Left cardiac atrium (tissue), 4 donors: ENCODE measurements around the gene PIR. TPM values are rescaled to one million over a fixed set of nuclear protein-coding genes. Genes with fewer than 3 reads are reported as not detected.

Experiments
- ATAC-seq, 2 donors: fragments of 200-7000 bp; cut with Tn5 transposase; one replicate each; pipeline ENCODE4 v1.9.1; 2020; ENCODE audit warnings: mild to moderate bottlenecking in 2 of 2, moderate library complexity in 2 of 2
- DNase-seq: peaks from one replicate; pipeline ENCODE4 v3.0.0-alpha.2; 2020
- intact Hi-C, 2 donors: fragments of 100-400 bp; cut with DNase I; formaldehyde crosslinking; loops; one replicate each; pipeline versions ENCODE4 v1.14.1 to v1.15.1; 2022 to 2023
- total RNA-seq, 2 donors: library from RNA; stranded (reverse); fragmentation: NEBNext Ultra II Directional; extraction: Animal tissue kit (Norgen Biotek cat#: 25700); gene quantifications; one replicate each; pipeline ENCODE4 v1.2.1, GENCODE V29; 2021
- donor health status: DM: no; HTN: yes; CAD: no.
- donor health status: DM: no; HTN: yes; CAD: no; lungs with severe emphysema.
- donor health status: DM: yes; HTN: yes; CAD: no.
- donor health status: Dilated cardiomyopathy.

The PIR gene
- total RNA-seq, 2 donors from 2014 or later: 8.7 to 14.8 TPM

DNA sequence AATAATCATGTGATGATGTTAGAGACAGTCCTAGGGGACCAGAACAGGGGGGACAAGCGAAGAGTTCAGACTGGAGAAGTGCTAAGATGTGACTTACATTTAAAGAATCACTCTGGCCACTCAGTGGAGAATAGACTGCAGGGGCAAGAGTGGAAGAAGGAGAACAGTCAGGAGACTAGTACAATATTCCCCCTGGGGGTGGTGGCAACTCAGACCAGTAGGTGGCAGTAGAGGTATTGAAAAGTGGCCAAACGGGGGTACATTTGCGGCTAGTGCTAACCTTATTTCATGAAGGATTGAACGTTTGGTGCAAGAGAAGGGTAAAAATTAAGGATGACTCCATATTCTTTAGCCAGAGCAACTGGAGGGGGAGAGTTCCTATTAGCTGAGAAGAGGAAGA is 4.7 kb upstream of the PIR start:
- intact Hi-C loops: no loop called here

DNA sequence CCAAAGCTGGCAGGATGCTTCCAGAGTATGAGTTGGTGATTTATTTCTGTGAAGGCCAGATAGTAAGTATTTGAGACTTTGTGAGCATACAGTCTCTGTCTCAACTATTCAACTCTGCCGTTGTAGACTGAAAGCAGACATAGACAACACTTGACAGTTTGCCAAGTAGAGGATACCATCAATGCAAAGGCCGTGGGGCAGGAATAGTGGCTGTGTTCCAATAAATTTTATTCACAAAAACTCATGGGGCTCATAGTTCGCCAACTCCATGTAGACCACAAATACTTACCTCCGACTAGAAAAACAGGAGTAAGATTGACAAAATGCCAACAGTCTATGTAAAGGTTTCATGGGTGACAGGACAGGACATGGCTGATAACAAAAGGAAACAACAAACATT is 3.7 kb upstream of the PIR start:
- no peak for ATAC-seq
- intact Hi-C loops: no loop called here

More for the DNA sequence above, 4.7 kb upstream of the PIR start:
- DNase-seq (peak; percentile 33), ATAC-seq (peak in 1 of 2 donors; percentile 24)

DNA sequence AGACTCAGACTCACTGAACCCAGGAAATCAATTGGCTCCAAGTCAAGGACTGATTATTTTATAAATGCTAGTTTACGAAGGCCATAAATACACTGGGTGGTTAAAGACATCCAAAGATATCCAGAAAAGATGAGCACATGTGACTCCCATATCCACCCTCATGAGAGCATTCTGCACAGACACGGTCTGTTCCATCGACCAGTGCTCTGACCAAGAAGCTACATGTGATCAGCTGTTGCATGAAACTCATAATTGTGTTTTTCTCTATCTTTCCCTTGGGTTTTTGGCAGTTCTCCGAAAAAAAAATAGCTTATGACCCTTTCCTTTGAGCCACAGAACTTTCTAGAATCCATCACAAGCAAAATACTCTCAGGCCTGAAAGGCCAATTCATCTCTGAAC is 2.7 kb upstream of the PIR start:
- DNase-seq (no peak), ATAC-seq (no peak)
- intact Hi-C loops: loop anchor here in 1 of 2 donors (2.0 kb wide), 1 partner anchor 69 kb away; no protein-coding TSS in a partner anchor

More for the DNA sequence above, 3.7 kb upstream of the PIR start:
- DNase-seq: no peak

DNA sequence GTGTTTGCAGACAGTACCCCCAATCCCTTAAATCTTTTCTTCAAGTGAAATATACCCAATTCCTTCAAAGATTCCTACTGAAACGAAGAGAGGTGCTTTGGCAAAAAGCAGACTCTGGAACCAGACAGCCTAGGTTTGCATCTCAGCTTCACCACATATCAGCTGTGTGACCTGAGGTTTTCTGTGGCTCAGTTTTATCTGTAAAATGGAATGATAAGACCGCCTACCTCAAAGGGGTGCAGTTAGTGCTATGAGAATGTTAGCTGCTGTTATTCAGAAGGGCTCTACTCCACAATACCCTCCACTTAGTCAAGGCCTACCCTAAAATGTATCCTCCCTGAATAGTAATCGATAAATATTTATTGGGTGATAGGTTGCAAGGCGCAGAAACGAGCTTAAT is 664 bp downstream of the PIR start:
- intact Hi-C loops: no loop called here
- DNase-seq: no peak
- peak in 1 of 2 donors; percentile 8 for ATAC-seq

DNA sequence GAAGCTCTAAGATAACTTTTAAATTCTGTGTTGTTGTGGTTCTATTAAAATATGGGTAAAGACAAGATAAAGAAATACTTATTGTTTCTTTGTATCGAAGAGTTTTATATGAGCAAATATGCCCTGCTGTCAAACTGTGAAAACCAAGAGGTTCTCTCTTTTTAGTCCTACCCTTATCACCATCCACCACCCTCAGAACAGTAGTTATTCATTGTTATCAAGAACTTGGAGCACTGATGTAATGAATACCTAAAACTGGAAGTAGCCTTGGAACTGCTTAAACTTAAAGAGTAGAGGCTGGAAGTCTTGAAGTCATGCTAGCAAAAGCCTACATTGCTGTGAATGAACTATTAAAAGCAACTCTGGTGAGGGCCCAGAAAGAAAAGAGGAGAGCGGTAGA is 9.2 kb downstream of the PIR start:
- intact Hi-C loops: no loop called here

DNA sequence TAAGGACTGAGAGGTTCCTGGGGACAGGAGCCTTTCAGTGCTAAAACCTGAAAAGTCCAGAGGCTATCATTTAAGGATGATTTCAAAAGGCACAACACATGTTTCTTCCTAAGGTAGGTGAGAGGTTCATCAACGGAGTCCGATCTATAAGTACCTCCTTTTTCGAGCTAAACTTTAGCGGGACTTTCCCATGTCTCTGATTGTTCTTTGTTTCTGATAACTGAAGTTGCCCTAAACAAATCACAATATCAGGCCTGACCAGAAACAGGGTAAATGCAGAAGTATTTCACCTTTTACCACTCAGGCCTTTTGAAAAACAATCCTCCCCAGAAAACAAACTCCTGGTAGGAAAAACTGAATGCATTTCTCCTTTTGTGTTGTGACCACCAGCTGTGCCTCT is 17.6 kb downstream of the PIR start:
- DNase-seq: no peak
- ATAC-seq: no peak
- intact Hi-C loops: no loop called here

More for the DNA sequence above, 9.2 kb downstream of the PIR start:
- DNase-seq (no peak), ATAC-seq (no peak)

DNA sequence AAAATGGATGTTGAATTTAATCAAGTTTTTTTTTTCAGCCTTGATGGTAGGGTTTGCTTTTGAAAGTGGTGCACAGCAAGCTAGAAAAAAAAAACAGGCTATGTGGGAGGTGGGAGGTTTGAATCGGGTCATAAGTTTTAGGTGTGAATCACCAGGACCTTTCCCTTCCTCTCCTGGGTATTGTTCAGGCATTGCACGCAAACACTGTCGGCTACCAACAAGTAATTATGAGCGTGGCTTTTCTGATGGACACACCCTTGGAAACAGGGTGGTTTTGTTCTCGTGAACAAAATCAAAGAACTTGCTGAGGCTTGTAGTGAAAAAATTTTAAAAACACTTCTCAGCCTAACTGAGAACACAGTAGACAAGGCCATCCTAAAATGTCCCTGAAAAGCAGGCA is 18.1 kb downstream of the PIR start:
- intact Hi-C loops: no loop called here
- DNase-seq (no peak), ATAC-seq (no peak)

DNA sequence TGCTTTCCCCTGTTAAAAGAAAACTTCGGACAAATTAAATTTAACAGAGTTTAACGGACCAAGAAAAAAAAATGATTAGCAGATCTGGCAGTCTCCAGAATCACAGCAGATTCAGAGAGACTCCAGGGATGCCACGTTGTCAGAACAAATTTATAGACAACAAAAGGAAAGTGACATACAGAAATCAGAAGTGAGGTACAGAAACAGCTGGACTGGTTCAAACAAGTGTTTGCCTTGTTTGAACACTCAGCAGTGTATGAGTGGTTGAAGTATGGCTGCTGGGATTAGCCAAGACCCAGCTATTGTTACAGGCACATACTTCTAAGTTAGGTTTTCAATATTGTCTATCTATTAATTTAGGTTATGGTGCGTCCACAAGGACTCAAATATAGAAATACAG is 19.1 kb downstream of the PIR start:
- no peak for ATAC-seq
- intact Hi-C loops: no loop called here
- no peak for DNase-seq

DNA sequence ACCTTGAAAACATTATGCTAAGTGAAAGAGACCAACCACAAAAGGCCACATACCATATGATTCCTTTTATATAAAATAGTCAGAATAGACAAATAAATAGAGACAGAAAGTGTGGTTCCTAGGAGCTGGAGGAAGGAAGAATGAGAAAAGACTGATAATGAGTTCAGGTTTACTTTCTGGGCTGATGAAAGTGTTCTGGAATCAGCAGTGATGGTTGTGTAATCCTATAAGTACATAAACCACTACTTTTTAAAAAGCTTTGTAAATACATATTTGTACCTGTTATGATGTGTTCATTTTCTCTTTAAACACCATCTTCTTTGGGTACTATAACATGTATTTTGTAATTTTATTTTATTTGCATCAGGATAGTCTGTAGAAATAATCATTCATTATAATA is 20.6 kb downstream of the PIR start:
- DNase-seq: no peak
- intact Hi-C loops: no loop called here
- ATAC-seq: no peak

DNA sequence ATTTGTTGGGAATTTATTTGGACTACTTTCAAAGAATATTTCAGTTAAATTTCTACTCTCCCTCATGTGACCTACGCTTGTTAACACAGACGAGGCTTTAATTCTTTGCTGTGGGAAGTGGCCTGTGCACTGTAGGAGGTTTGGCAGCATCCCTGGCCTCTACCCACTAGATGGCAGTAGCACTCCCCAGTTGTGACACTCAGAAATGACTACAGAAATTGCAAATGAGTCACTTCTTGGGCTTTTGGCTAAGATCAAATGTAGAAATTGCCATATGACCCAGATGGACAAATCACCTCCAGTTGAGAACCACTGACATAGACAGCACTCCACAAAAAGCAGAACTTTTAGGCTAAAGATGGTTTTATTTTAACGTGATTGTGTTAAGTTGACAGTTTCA is 22.1 kb downstream of the PIR start:
- peak; percentile 70 to 71 for ATAC-seq
- peak; percentile 51 for DNase-seq
- intact Hi-C loops: no loop called here

DNA sequence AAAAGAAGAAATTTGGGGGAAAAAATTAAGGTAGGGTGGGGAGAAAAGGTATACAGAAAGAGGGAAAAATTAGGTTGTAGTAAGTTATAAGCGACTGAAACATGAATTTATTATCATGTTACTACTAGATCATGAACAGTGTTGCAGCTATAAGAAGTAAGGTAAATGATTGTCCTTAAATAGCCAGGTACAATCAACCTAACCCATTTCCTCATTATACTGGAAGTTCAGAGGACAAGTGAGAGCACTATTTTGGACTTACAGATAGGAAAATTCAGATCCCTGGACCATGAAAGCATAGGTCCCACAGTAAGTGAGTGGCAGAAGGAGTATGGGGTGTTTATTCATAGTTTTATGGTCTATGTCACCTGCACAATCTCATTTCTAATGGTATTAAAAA is 23.5 kb downstream of the PIR start:
- intact Hi-C loops: loop anchor here (5.0 kb wide), 2 partner anchors 122 to 172 kb away; no protein-coding TSS in a partner anchor
- ATAC-seq (no peak), DNase-seq (no peak)

DNA sequence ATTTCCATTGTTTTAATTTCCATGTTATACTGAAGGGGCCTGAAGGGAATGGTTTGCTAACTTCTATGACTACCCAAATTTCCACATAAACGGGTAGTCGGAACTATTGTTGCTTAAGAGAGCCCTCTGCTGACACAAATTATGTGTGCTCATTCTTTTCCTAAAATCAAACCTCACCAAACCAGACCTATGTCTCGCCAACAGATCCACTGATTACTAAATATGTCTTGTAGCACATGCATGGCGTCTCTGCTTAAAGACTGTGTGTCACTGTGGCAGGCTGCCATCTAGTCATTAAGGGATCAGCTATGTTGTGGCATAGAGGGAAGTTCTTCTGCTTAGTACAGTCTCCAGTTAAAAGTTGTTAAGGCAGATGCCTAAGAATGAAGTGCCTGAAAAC is 25.1 kb downstream of the PIR start:
- DNase-seq (no peak), ATAC-seq (peak; percentile 73)
- intact Hi-C loops: loop anchor here (5.0 kb wide), 2 partner anchors 121 to 171 kb away; no protein-coding TSS in a partner anchor

DNA sequence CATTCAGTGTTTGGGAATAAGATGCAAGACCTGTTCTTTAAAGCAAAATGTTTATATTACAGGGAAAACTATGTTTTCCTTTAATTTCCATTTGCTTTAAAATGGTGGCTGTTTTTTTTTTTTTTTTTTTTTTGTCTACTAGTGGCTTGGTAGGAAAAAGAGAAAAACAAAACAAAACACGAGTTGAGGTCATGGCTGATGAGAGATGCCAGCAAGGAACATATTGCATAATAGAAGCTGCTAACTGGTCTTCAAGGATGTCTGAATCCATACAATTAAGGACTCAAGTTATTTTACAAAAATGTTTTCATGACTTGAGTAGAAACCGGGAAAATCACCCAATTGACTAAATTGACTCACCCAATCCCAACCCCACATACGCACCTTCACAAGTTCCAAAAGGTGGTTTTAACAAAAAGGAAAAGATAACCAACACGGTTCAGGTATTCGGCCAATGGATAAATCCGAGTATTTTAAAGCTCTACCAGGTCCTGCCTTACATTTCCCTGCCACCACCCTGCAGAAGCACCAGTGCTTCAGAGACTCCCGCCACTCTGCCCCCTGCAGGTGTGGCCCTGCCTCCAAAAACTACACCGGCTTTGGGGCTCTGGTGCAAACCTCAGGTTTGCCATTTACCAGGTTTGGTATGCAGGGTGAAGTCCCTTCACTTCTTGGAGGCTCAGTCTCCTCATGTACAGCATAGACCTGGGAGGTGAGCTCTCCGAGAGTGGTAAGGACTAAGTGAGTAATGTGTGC is 27.1 kb downstream of the PIR start:
- intact Hi-C loops: loop anchor here (2.0 to 5.0 kb wide), 3 partner anchors 117 to 169 kb away; no protein-coding TSS in a partner anchor
- DNase-seq: no peak
- ATAC-seq: no peak

DNA sequence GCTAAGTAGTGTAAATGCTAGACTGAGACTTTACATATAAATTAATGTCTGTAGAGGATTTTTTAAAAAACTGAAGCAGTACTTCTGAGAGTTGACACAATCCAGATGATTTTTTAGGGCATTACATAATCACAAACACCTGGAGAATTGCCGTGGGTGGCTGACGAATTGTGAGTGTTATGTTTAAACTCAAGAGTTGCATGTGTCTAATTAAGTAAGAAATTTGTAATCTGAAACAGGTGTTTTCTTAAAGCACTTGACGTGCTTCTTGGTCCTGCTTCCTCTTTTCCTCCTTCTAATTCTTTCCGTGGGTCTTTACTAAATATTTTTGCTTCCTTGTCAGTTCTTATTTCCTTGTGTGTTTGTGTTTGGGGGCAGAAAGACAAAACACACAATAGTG is 27.8 kb downstream of the PIR start:
- ATAC-seq (no peak), DNase-seq (no peak)
- intact Hi-C loops: loop anchor here (5.0 kb wide), 2 partner anchors 118 to 168 kb away; no protein-coding TSS in a partner anchor

DNA sequence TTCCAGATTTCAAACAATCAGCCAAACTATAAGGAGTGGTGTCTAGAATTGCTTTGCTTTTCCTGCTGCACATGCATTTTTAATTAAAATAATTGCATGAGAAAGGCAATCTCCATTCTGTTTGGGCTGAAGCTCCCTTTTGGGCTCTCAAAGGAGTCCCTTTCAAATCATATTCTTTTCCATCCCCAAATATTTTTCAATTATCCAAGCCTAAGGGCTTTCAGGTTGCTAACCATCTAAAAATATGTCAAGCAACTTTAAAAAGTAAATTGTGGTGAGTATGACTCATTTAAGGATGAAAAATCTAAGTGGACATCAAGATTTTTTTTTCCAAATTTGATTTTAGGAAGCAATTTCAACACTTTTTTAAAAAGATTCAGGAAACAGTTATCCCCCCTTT is 28.4 kb downstream of the PIR start:
- intact Hi-C loops: loop anchor here (5.0 kb wide), 2 partner anchors 117 to 167 kb away; no protein-coding TSS in a partner anchor

DNA sequence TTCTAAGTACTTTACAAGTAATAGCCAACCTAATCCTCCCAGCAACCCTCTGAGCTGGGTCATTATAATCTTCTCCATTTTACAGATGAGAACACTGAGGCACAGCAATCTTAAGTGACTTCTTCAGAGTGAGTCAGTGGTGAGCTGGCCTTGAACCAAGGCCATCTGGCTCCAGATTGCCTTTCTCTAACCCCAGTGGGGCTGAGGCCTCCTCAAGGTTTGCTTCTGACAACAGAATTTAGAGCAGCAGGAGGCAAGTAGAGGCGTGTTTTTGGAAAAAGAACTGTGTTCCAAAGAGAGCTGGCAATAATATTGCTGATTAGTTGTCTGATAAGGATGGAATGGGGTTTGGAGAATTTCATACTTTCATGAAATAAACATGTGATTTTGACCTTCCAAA is 41.2 kb downstream of the PIR start:
- intact Hi-C loops: no loop called here
- DNase-seq (peak; percentile 26), ATAC-seq (peak in 1 of 2 donors; percentile 38)

More for the DNA sequence above, 28.4 kb downstream of the PIR start:
- ATAC-seq (no peak), DNase-seq (no peak)

DNA sequence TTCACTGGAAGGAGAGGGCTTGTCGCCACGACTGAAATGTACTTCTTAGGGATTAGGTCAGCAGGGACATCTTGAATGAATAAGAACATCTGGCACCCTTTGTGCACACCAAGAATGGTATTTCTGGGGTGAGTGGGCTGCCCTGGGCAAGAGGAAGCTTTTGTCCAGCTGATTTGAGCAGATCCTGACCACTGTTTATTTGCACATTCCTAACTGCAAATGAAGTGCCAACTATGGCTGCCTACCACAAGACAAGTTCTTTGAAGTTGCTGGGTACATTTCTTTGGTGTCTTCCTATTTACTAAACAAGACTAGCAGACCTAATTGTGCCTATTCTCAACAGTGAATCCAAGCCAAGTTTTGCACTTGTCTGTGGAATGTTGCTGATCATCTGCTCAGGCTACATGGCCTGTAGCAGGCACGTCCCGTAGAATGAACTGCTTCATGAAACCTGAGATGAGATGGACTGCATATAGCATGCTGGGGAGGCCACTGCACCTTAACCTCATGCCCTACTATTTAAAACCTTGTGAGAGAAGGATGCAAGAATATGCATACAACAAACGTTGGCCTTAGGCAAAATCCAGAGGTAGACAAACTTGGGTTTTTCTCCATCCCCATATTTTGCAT is 45.0 kb downstream of the PIR start:
- DNase-seq (no peak), ATAC-seq (no peak)
- intact Hi-C loops: no loop called here

DNA sequence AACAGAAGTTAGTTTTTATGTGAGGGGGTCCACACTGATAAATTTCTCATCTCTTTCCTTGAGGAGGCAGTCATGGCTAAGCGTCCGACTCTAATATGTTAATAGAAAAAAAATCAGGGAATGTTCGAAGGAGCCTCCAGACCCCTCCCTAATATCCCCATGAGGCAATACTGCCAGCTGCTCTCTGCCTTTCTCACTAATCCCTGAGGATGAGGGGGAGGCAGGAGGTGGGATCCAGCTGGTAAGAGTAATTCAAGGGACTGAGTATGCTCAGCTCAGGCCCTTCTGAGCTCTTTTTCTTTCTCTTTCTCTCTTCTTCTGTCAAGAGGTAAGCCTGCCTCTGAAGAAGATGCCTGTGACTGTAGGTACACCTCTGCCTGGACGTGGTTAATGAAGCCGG is 51.7 kb downstream of the PIR start:
- peak in 1 of 2 donors; percentile 49 for ATAC-seq
- intact Hi-C loops: no loop called here
- no peak for DNase-seq

DNA sequence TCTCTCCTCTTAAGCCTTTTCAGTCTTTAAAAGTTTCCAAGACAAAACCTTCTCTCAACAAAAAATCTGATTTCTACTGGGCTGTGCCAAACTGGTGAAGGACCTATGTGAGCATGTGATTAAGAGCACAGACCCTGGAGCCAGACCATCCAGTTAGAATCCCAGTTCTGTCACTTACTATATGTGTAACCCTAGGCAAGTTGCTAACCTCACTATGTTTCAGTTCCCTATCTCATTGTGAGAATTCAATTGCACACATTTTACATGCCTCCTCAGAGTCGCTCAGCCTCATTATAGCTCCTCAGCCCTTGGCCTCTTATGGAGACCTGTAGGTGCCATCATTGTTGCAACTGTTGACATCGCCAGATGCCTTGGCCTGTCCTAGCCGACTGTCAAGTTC is 54.8 kb downstream of the PIR start:
- intact Hi-C loops: no loop called here
- DNase-seq (no peak), ATAC-seq (no peak)

DNA sequence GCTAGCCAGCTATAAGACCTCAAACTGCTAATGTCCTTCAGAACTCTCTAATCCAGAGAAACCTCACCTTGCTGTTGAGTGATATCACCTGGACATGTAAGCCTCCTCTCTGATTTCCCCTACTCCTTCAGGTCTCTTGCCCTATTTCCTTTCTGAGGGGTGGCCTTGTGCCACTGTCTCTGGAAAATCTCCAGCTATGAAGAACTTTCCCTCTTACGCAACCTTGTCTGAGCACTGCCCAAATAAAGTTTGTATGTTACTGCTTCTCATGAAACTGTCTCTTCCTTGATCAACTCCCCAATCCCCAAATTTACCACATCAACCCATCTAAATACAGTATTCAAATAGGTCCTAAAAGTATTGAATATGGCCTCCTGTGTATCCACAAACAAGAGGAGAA is 55.4 kb downstream of the PIR start:
- ATAC-seq (peak in 1 of 2 donors; percentile 12), DNase-seq (no peak)
- intact Hi-C loops: no loop called here
